G401 (cell line): ENCODE data around the gene GOLPH3L. TPM values are rescaled to one million over a fixed set of nuclear protein-coding genes. Genes with fewer than 3 reads are reported as not detected.
"Not testable (repeated sequence)": the region's sequence is repeated elsewhere in the genome, so short reads cannot be mapped to it uniquely, and the experiment has no call there.

Source experiments
- DNase-seq: peaks from one replicate; pipeline ENCODE4 v3.0.0-alpha.2; 2015; ENCODE audit warnings: low spot score
- in situ Hi-C: cut with HindIII; loops from 2 replicates; pipeline ENCODE4 v1.10.0; 2016; ENCODE audit warnings: low sequenced_read_pairs, mixed read lengths
- total RNA-seq: library from RNA; depleted of rRNA; stranded (reverse); fragments of >200 nt; shearing (Covaris generic); gene quantifications from 2 replicates; pipeline ENCODE4 v1.2.3, GENCODE V29; 2014; rRNA removed

GOLPH3L gene
- total RNA-seq: 4.4 and 11.1 TPM in 2 replicates

DNA sequence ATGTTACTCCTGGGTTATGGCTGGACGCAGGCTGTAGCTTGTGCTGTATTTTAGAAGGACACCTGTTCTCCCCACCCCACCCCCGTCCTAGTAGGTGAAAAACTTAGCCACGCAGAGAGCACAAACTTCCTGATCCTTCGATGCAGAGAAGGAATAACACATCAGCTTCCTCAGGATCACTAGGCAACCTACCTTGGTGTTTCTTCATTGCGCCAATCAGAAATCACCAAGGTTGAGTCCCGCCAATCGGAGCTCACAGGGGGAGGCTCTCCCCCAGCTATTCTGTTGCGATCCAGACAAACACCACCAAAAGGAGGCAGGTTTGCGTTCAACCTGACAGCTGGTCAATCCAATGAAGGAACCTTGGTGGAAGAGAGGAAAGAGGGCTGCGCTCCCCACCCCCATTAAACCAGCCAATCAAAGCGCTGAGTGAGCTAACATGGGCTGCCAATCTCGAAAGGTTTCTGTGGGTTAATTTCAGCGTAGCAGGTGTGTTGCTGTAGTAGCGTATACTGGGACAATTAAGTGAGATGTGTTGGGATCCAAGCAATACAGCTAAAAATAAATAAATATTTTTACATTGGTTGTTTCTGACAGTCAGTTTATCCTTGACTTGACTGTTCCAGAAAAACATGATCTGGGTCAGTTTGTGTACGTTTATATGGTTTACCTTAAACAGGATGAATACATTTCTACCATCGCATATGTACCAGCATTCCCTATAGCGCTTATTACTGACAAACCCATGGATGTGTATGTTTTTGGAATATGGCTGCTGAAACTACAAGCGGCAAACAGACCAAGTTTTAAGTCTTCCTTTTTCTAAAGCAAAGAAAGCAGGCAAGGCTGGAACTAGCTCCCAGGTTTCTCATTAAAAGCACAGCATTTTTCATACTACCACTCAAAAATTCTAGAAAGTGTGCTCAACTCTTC lies at the start of gene GOLPH3L:
Gene GOLPH3L, minus strand, starts transcription at position 160 of the 933 bp plus-strand sequence. CDS start 2,316 bp downstream, outside the sequence.
- DNase-seq: peak; percentile 100
- in situ Hi-C loops: no loop called here

DNA sequence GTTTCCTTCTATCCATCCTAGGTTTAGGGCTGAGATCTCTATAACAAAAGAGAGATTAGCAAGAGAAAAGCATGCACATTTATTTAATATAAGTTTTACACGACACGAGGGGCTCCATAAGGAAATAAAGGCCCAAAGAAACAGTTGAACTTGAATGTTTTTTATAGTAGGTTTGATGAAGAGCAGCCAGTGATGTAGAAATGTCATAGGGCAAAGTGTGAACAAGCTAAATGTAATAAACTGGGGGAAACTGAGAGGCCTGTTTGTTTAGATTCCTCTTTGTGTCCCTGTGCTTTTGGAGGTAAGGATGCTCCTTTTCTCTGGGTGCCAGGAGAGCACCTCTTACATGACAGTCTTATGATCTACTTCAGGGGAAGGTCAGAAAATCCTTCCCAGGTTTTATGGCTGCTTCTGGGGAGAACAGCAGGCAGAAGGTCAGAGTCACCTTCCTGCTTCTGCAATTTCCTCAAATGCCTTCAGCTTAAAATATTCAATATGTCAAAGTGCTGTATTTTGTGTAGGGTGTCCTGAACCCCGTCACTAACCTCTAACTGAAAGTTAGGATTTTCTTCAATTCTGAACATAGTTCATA lies 33.3 kb upstream of the GOLPH3L start:
- in situ Hi-C loops: no loop called here
- DNase-seq: no peak

DNA sequence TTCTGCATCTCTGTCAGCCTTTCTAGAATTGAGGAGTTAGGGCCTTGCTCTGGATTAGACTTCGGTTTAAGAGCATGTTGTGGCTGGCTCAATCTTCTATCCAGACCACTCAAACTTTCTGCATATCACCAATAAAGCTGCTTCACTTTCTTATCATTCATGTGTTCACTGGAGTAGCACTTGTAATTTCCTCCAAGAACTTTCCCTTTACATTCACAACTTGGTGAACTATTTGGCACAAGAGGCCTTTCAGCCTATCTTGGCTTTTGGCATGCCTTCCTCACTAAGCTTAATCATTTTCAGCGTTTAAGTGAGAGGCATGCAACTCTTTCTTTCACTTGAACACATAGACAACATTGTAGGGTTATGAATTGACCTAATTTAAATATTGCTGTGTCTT lies 27.4 kb upstream of the GOLPH3L start:
- DNase-seq: no peak
- in situ Hi-C loops: no loop called here

DNA sequence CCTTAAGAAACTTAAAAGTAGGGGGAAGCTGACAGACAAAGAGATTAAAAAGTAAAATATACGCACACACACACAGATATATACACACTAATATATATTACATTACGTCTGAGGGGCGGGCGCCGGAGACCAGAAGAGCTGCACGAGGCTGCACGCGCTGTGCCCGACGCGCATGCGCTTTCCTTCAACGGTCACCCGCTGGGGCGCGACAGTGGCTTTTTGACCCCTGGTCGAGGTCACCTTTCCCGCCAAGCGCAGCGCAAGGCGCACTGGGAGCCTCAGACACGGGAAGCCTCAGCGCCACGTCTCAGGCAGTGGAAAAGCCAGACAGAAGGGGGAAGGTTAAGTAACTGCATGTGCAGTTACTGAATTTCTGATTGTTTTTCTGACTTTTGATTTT lies 23.7 kb upstream of the GOLPH3L start, which contains the start of gene HORMAD1:
Gene HORMAD1, minus strand, starts transcription at position 193 of the 400 bp plus-strand sequence. CDS start 1,390 bp downstream, outside the sequence.
- in situ Hi-C loops: no loop called here
- no peak for DNase-seq

DNA sequence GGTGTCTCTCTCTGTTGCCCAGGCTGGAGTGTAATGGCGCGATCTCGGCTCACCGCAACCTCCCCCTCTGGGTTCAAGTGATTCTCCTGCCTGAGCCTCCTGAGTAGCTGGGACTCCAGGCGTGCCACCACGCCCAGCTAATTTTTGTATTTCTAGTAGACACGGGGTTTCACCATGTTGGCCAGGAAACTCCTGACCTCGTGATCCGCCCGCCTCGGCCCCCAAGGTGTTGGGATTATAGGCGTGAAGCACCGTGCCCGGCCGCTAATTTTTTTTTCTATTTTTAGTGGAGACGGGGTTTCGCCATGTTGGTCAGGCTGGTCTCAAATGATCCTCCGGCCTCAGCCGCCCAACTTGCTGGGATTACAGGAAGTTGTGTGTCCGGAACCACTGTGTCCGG lies 23.1 kb upstream of the GOLPH3L start:
- in situ Hi-C loops: no loop called here
- no peak for DNase-seq

DNA sequence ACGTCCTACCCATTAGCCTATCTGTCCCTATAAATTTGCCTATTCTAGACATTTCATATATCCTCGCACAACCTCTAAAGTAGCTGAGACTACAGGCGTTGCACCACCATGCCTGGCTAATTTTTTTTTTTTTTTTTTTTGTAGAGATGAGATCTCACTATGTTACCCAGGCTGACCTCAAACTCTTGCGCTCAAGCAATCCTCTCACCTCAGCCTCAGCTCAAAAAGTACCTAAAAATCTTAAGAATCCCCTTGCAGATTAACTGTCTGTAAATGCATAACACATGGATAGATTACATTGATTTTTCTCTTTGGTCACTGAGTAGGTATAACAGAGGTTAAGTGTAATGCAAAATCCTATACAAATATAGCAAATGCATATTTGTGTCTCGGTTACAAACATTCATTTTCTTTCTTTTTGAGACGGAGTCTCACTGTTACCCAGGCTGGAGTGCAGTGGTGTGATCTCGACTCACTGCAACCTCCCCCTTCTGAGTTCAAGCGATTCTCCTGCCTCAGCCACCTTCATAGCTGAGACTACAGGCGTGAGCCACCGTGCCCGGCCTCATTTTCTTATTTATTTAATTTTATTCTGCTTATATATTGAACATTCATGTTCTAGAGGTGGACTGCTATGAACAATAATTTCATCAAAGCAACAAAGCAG lies 21.4 kb upstream of the GOLPH3L start:
- no peak for DNase-seq
- in situ Hi-C loops: no loop called here

DNA sequence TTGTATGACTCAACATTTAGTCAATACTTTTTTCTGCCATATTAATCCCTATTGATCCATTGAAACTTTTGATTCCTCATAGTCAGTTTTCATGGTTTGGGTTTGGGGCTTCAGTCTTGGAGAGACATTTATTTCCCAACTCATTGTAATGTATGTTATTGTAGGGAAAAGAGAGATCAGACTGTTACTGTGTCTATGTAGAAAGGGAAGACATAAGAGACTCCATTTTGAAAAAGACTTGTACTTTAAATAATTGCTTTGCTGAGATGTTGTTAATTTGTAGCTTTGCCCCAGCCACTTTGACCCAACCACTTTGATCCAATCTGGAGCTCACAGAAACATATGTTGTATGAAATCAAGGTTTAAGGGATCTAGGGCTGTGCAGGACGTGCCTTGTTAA lies 12.1 kb upstream of the GOLPH3L start:
- DNase-seq, in situ Hi-C loops: not testable (repeated sequence)

DNA sequence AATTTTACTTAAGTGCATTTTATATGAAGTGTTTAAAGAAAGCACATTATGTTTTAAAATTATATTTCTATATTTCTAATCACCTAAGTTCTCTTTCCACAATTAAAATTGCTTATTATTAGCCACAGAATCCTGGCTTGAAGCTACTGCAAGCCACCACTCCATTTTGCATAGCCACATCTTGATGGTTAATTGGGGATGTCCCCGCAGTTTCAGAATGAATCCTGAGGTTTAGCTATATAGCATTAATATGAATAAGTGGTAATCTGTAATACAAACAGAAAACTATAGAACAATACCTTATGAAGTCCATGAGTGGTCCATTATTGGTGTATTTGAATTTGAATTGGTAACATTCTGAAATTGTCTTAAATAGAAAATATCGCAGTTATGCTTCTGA lies 11.6 kb upstream of the GOLPH3L start:
- DNase-seq: no peak
- in situ Hi-C loops: no loop called here

DNA sequence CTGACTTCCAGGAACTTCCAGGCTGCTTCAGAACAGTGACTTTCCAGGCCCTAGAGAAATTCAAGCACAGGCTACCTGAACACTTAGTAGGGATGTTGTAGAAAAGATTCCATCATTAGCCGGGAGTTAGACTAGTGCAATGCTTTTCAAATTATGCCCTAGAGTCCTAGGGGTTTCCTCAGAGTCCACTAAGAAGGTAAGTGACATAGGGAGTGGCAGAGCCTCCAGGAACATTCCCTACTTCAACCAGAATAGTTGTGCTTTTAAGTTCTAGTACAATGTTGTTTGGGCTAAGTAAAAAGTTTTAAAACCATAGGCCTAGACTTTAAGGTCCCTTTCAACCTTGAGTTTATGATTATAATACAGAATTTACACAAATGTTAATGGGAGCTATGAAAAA lies 9.1 kb upstream of the GOLPH3L start:
- in situ Hi-C loops: no loop called here
- no peak for DNase-seq

DNA sequence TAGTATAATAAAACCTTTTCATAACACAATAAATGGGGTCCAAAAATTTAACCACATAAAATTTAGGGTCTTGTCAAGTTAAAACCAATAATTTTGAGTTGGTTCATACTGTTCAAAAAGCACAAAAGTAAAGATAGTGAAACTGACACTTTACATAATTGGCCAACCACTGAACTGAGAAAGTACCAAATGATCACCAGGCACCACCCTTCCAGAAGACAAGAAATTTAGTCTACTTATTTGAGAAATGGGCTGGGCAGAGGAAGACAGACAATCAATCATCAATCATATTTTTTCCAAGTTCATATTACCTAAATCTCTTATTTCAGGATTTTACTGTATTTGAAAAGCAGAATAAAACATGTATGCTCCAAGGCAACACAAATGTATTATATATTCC lies 6.5 kb upstream of the GOLPH3L start:
- in situ Hi-C loops: no loop called here
- no peak for DNase-seq

DNA sequence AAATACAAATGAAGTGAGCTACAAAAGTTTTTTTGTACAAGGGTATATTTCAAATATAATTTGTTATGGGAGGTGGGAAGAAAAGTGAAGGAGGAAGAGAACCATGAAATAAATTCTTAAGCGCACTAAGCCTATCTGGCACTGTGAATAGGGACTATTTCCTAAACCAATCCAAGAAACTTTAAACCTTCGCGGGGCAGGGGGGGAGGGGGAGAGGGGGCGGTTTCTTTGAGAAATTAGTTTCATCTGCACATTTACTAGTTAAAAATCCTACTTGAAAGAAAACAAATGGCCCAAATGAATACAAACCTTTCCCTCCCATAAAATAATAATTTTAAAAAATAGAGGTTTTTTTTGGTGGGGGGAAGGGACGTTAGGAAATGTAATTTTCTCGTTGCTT lies 364 bp downstream of the GOLPH3L start:
- in situ Hi-C loops: no loop called here
- no peak for DNase-seq

DNA sequence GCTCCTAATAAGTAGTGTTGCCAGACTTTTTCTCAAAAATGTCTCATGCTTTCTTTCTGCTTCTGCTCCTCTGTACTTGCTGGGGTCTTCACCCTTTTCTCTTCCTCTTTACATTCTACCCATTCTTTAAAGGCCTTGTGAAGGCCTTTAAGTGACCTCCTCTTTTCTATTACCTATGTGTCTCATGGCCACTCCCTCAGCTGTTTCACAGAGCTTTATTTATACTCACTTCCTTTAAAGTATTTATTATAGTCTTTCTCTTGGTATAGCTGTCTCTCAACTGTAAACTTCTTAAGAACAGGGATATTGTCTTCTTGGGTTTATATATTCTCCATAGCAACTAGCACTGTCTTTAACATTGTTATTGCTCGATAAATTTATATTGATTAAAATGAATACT lies 792 bp downstream of the GOLPH3L start:
- in situ Hi-C loops: no loop called here
- no peak for DNase-seq

DNA sequence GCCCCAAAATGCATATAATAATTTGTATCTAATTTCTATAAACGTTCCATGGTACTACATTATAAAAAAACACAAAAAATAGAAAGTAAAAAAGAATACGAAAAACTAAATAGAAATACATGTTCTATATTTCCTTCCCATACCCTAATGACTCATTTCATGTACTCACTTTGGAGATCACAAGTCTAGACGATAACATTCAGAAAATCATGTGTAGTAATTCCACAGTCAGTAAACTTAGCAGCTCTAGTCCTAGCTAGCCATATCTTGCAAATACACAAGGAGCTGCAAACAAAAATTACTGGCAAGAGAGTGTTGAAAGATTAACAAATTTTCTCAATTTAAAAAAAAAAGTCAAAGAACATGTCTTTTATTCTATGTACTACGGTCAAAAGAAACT lies 1.4 kb downstream of the GOLPH3L start:
- no peak for DNase-seq
- in situ Hi-C loops: no loop called here

DNA sequence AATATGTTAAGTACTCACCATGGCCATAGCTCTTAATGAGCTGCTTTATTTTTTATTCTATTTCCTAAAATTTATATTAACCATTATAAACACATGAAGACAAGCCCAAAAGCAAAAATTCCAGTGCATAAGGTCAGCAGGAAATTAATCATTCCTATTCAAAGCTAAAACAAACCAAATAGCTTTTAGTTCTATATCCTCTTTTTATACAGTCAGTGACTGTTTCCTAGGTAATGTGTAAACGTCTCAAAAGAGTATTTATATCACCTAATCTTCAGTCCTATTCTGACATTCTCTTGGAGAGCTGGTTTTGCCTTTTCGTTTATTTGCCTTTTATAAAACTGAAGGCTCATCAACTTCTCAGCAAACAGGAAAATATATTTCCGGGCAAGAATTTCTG lies 4.2 kb downstream of the GOLPH3L start:
- DNase-seq: no peak
- in situ Hi-C loops: no loop called here

DNA sequence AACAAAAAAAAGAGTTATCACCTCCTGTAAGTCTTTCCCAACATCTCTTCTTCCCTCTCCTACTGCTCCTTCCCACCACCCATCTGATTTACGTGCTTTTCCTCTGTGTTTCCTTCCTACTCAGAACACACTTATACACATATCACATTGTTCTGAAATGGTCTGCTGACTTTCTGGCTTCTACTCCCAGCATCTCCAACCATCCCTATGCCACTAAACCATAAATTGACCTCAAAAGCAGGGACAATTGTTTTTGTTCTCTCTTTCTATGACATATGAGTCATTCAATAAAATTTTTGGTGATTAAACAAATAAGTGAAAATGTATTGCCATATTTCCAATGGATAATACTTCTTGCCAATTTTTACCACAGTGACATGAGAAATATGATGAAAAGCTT lies 8.2 kb downstream of the GOLPH3L start:
- in situ Hi-C loops: no loop called here
- DNase-seq: no peak

DNA sequence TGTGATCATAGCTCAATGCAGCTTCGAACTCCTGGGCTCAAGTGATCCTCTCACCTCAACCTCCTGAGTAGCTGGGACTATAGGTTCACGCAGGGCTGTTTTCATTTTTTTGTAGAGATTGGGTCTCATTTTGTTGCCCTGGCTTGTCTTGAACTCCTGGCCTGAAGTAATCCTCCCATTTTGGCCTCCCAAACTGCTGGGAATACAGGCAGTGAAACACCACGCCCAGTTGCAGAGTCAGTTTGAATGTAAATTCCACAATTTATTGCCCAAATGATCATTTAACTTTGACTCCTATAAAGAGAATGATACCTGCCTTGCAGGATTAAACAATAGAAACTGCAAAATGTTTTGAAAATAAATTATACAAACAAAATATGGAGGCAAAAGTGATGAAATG lies 10.7 kb downstream of the GOLPH3L start:
- in situ Hi-C loops: no loop called here
- no peak for DNase-seq

DNA sequence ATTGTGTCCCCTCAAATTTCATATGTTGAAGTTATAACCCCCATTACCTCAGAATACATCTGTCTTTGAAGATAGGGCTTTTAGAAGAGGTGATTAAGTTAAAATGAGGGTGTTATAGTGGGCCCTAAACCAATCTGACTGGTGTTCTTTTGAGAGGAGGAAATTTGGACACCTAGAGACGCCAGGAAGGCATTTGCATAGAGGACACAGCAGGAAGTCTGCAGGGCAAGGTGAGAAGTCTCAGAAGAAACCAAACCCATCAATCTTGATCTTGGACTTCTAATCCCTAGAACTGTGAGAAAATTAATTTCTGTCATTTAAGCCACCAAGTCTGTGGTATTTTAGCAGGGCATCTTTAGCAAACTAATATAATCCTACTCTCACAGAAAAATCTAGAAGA lies 13.0 kb downstream of the GOLPH3L start:
- no peak for DNase-seq
- in situ Hi-C loops: no loop called here

DNA sequence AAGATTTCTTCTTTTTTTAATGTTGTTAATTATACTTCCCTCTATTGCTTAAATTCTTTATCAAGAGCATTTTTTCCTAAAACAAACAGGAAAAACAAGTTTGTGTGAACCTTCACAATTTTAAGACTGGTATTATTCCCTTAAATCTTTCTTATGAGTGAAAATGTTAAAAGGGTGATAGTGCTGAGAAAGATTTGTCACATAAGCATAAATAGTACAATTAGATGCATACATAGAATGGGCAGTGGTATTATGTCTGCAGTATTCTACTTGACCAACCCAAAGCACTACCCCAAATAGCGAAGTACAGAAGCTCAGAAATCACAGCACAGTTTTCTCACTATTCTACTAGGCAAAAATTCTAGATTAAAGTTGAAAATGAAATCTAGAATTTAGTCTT lies 18.0 kb downstream of the GOLPH3L start:
- in situ Hi-C loops: no loop called here
- no peak for DNase-seq

DNA sequence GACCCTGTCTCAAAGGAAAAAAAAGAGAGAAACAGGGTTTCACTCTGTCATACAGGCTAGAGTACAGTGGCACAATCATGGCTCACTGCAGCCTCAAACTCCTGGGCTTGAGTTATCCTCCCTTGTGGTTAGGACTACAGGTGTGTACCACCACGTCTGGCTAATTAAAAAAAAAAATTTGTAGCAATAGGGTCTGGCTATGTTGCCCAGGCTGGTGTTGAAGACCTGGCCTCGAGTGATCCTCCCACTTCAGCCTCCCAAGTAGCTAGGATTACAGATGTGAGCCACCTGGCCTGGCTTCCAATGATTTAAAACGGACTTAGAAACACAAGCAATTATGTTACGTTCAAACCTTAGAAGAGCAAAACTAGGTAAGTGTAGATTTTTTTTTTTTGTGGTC lies 22.1 kb downstream of the GOLPH3L start:
- in situ Hi-C loops: no loop called here
- no peak for DNase-seq

DNA sequence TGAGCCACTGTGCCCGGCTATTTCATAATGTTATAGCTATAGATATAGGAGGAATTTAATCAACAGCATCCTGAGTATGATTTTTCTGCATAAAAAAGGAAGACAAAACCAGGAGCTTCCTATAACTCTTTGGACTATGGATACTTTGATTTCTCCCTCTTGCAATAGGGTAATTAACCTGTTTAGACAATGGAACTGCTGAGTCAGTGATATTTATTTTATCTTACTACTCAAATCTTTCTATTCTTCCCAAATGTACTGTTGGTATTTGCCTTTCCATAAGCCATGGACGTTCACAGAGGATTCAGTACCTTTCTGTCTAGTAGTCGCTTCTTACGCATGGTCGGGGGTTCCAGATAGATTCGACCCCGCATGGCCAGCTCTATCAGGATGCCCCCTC lies 33.6 kb downstream of the GOLPH3L start:
- in situ Hi-C loops: no loop called here
- no peak for DNase-seq
